ENCODE measurements around the gene SARM1. TPM values are rescaled to one million over a fixed set of nuclear protein-coding genes. Genes with fewer than 3 reads are reported as not detected.

SARM1 gene
- total and polyA plus RNA-seq, 2 of the 8 experiments (the other 6 are each of a cell fraction or from before 2014, with no cell fraction given): 5.8 to 9.2 TPM

DNA sequence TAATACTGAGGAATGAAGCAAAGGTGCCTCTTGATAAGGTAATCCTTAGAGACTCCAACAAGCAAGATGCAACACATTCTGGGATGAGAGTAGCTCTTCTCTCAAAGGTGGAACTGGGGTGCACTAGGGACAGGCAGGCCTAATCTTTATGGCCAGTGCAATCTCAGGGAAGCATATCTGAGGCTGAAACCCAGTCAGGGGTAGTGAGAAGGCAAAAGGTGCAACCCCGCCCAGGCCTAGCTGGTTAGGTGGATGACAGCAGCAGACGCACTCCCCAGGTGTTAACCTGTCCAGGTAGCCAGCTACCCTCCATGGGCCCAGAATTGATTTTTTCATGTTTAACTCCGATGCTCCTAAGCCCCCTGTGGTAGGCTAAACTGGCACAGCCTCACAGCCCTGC, 44.4 kb downstream of the SARM1 start:
- DNase-seq (ENCODE audit: low read depth in 1 of 2, low spot score in 2 of 2) (no peak), FAIRE-seq (no peak)
- no peak overlapping the region for H3K4me2 ChIP-seq (ENCODE audit: insufficient read depth in 1 of 2, low read depth in 2 of 2, low read length in 2 of 2)
- H3K4me1 ChIP-seq (replicated peaks in 1 of 4; ENCODE audit: control insufficient read depth in 3 of 4, insufficient read depth in 4 of 4, low read length in 3 of 4): peaks cover 0 to 5% (median 2%) of the 10 kb centered on the region in 4 experiments; a peak in 4 of 7 replicates
- no peak overlapping the region for H3K23ac ChIP-seq (ENCODE audit: insufficient read length)
- H3K9ac ChIP-seq (replicated peaks in 1 of 4; ENCODE audit: extremely low read depth in 1 of 4, low read depth in 3 of 4, low read length in 3 of 4): no peak overlapping the region
- no peak overlapping the region for H2BK120ac ChIP-seq (replicated peaks; ENCODE audit: low read depth, low read length)
- no peak overlapping the region for H3K4ac ChIP-seq (replicated peaks; ENCODE audit: insufficient read length, low read depth, low read length)
- TF ChIP-seq TEAD4 (IDR thresholded peaks at IDR 0.05; ENCODE audit: low read depth, low read length): no peak
- TF ChIP-seq BRCA1 (IDR thresholded peaks at IDR 0.05; ENCODE audit: low read depth, low read length): no peak
- no peak for TF ChIP-seq GTF2F1 (IDR thresholded peaks at IDR 0.05; ENCODE audit: borderline replicate concordance, low read depth, low read length)
- TF ChIP-seq CHD2 (IDR thresholded peaks at IDR 0.05; ENCODE audit: low read length): no peak
- no peak for TF ChIP-seq SP2 (IDR thresholded peaks at IDR 0.05; ENCODE audit: low read length)
- no peak for TF ChIP-seq NANOG (IDR thresholded peaks at IDR 0.05; ENCODE audit: insufficient read depth, low read depth, low read length, poor library complexity, severe bottlenecking)
- TF ChIP-seq JUN (IDR thresholded peaks at IDR 0.05; ENCODE audit: low read depth, low read length): no peak
- no peak for TF ChIP-seq KDM4A (IDR thresholded peaks at IDR 0.05; ENCODE audit: low read depth, low read length, severe bottlenecking)
- no peak for TF ChIP-seq SIRT6 (IDR thresholded peaks at IDR 0.05; ENCODE audit: low read length)
- no peak for TF ChIP-seq MAFK (IDR thresholded peaks at IDR 0.05; ENCODE audit: low read depth, low read length)
- no peak for TF ChIP-seq CHD1 (IDR thresholded peaks at IDR 0.05; ENCODE audit: low read depth, low read length)
- TF ChIP-seq YY1 (IDR thresholded peaks at IDR 0.05; ENCODE audit: low read depth, low read length): no peak
- TF ChIP-seq RXRA (IDR thresholded peaks at IDR 0.05; ENCODE audit: insufficient read depth, low read depth, low read length): no peak
- TF ChIP-seq, protein P1, sequence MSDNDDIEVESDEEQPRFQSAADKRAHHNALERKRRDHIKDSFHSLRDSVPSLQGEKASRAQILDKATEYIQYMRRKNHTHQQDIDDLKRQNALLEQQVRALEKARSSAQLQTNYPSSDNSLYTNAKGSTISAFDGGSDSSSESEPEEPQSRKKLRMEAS (IDR thresholded peaks at IDR 0.05): no peak
- no peak for TF ChIP-seq CEBPB (IDR thresholded peaks at IDR 0.05; ENCODE audit: low read depth, low read length)
- no peak for TF ChIP-seq JUND (IDR thresholded peaks at IDR 0.05; ENCODE audit: low read length)
- no peak overlapping the region for H4K8ac ChIP-seq (ENCODE audit: extremely low read depth, insufficient read depth, low read length)
- no peak overlapping the region for H2BK15ac ChIP-seq (ENCODE audit: low read length)
- H3K14ac ChIP-seq (ENCODE audit: insufficient read length): no peak overlapping the region
- no peaks in the 10 kb centered on the region for H3K23me2 ChIP-seq (ENCODE audit: low read depth, low read length)
- no peak overlapping the region for H4K91ac ChIP-seq (replicated peaks; ENCODE audit: insufficient read length, low read length)
- H2AFZ ChIP-seq (ENCODE audit: low read length): no peak overlapping the region
- H3K27me3 ChIP-seq (replicated peaks in 1 of 4; ENCODE audit: control insufficient read depth in 3 of 4, extremely low read depth in 1 of 4, insufficient read depth in 3 of 4, low read length in 3 of 4): peaks cover 2 to 26% (median 17%) of the 10 kb centered on the region in 4 experiments
- H3K56ac ChIP-seq (replicated peaks; ENCODE audit: insufficient read length, low read depth, low read length): no peak overlapping the region
- H3K36me3 ChIP-seq (ENCODE audit: control insufficient read depth in 2 of 4, insufficient read depth in 4 of 4, low read length in 3 of 4): no peaks in the 10 kb centered on the region
- H4K20me1 ChIP-seq (replicated peaks in 1 of 2; ENCODE audit: control insufficient read depth in 1 of 2, insufficient read depth in 2 of 2, low read length in 2 of 2): no peaks in the 10 kb centered on the region
- ChIA-PET CTCF (ENCODE audit: partially characterized antibody) (interaction anchor here (0.8 to 8.9 kb wide), 18 partner anchors 9 to 708 kb away, joined by 3 to 142 read pairs (median 3); partner anchors contain the start of genes IFT20, SLC46A1 and TNFAIP1), POLR2A (ENCODE audit: partially characterized antibody) (interaction anchor here (0.9 to 1.3 kb wide), 2 partner anchors 14 to 63 kb away, joined by 3 read pairs; no protein-coding TSS in a partner anchor)
- H3K4me3 ChIP-seq (ENCODE audit: extremely low read depth in 1 of 4, insufficient read depth in 2 of 4, low read depth in 3 of 4, low read length in 4 of 4): no peak overlapping the region
- no peak overlapping the region for H2AK5ac ChIP-seq (ENCODE audit: low read depth, low read length)
- no peaks in the 10 kb centered on the region for H3K79me1 ChIP-seq (ENCODE audit: low read depth, low read length)
- no peak overlapping the region for H2BK20ac ChIP-seq (ENCODE audit: low read length)
- H2BK12ac ChIP-seq (ENCODE audit: low read depth, low read length): no peak overlapping the region
- H2BK5ac ChIP-seq (ENCODE audit: low read depth, low read length): no peak overlapping the region
- H3K27ac ChIP-seq (ENCODE audit: low read depth, low read length): no peak overlapping the region
- no peak overlapping the region for H3K18ac ChIP-seq (ENCODE audit: extremely low read depth, low read length)
- no peaks in the 10 kb centered on the region for H3K79me2 ChIP-seq (ENCODE audit: control insufficient read depth in 1 of 2, insufficient read depth in 2 of 2, low read length in 2 of 2)
- H4K5ac ChIP-seq (ENCODE audit: insufficient read length, low read depth, low read length): no peak overlapping the region
- WGBS, 2 experiments (ENCODE audit: extremely low coverage in 1 of 2, insufficient coverage in 1 of 2, insufficient read length in 1 of 2, insufficient replicate concordance in 2 of 2, low coverage in 1 of 2, low lambda C conversion rate in 2 of 2, missing lambda C conversion rate in 1 of 2): 84% methylated on average over 3 of the region's 3 CpGs; no CpG with 5 or more reads in 1 of the 2 experiments
- H3K9me3 ChIP-seq (ENCODE audit: insufficient read depth in 2 of 2, low read depth in 1 of 2, low read length in 1 of 2): no peaks in the 10 kb centered on the region

Data from H1 (cell line).